GM23338 (cell line): Measurements from ENCODE around the gene DNAJC12.
"Not testable (repeated sequence)": the region's sequence is repeated elsewhere in the genome, so short reads cannot be mapped to it uniquely, and the experiment has no call there.

Experiments
- EZH2phosphoT487 ChIP-seq: fragments of 200-600 bp; sonication (generic); IDR thresholded peaks from one replicate; pipeline ENCODE4 v1.8.1; 2018; ENCODE audit warnings: antibody characterized with exemption; ENCODE audit not compliant: unreplicated experiment
- JUNB ChIP-seq: IDR thresholded peaks from one replicate; pipeline ENCODE4 v1.6.1; 2016; ENCODE audit warnings: antibody characterized with exemption; ENCODE audit not compliant: unreplicated experiment
- TF ChIP-seq, protein P1 (sequence below): IDR thresholded peaks from one replicate; pipeline ENCODE4 v1.6.1; 2018; ENCODE audit warnings: antibody characterized with exemption; ENCODE audit not compliant: unreplicated experiment
- TF ChIP-seq, protein P2 (sequence below), 2 experiments: fragments of 200-600 bp in 1 of 2; sonication (generic) in 1 of 2; conservative IDR thresholded peaks; 2 replicates each; pipeline versions ENCODE4 v1.5.1 to v1.6.1; 2016 to 2017; ENCODE audit warnings: antibody characterized with exemption in 2 of 2, low read depth in 2 of 2, mild to moderate bottlenecking in 2 of 2, moderate library complexity in 1 of 2

DNA sequence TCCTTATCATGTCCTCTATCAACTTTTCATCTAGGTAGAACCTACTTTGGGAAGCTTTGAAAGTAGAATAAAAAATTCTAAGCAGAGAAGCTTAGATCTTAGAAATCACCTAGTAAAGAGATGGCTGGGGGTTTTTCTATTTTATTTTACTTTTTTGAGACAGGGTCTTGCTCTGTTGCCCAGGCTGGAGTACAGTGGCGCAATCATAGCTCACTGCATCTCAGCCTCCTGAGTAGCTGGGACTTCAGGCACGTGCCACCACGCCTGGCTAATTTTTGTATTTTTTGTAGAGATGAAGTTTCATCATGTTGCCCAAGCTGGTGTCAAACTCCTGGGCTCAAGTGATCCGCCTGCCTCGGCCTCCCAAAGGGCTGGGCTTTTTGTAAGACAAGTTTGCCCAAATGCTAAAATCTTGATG lies 57.8 kb downstream of the DNAJC12 start:
- TF ChIP-seq, protein P1, sequence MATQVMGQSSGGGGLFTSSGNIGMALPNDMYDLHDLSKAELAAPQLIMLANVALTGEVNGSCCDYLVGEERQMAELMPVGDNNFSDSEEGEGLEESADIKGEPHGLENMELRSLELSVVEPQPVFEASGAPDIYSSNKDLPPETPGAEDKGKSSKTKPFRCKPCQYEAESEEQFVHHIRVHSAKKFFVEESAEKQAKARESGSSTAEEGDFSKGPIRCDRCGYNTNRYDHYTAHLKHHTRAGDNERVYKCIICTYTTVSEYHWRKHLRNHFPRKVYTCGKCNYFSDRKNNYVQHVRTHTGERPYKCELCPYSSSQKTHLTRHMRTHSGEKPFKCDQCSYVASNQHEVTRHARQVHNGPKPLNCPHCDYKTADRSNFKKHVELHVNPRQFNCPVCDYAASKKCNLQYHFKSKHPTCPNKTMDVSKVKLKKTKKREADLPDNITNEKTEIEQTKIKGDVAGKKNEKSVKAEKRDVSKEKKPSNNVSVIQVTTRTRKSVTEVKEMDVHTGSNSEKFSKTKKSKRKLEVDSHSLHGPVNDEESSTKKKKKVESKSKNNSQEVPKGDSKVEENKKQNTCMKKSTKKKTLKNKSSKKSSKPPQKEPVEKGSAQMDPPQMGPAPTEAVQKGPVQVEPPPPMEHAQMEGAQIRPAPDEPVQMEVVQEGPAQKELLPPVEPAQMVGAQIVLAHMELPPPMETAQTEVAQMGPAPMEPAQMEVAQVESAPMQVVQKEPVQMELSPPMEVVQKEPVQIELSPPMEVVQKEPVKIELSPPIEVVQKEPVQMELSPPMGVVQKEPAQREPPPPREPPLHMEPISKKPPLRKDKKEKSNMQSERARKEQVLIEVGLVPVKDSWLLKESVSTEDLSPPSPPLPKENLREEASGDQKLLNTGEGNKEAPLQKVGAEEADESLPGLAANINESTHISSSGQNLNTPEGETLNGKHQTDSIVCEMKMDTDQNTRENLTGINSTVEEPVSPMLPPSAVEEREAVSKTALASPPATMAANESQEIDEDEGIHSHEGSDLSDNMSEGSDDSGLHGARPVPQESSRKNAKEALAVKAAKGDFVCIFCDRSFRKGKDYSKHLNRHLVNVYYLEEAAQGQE, result not testable (repeated sequence)
- not testable (repeated sequence) for TF ChIP-seq JUNB, EZH2phosphoT487
- TF ChIP-seq, protein P2, sequence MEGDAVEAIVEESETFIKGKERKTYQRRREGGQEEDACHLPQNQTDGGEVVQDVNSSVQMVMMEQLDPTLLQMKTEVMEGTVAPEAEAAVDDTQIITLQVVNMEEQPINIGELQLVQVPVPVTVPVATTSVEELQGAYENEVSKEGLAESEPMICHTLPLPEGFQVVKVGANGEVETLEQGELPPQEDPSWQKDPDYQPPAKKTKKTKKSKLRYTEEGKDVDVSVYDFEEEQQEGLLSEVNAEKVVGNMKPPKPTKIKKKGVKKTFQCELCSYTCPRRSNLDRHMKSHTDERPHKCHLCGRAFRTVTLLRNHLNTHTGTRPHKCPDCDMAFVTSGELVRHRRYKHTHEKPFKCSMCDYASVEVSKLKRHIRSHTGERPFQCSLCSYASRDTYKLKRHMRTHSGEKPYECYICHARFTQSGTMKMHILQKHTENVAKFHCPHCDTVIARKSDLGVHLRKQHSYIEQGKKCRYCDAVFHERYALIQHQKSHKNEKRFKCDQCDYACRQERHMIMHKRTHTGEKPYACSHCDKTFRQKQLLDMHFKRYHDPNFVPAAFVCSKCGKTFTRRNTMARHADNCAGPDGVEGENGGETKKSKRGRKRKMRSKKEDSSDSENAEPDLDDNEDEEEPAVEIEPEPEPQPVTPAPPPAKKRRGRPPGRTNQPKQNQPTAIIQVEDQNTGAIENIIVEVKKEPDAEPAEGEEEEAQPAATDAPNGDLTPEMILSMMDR (conservative IDR thresholded peaks at IDR 0.05; ENCODE audit: low read depth in 2 of 2), result not testable (repeated sequence)
